Loucy (cell line): Measurements from ENCODE around the gene OR2AP1.
"Not testable (repeated sequence)": the region's sequence is repeated elsewhere in the genome, so short reads cannot be mapped to it uniquely, and the experiment has no call there.

Experiments used
- H2AFZ ChIP-seq: fragments of 200-600 bp; sonication (generic); 2 replicates; pipeline ENCODE4 v1.6.0; 2016; ENCODE audit warnings: antibody characterized with exemption, mild to moderate bottlenecking, low read length, moderate library complexity
- H3F3A ChIP-seq: fragments of 200-600 bp; 2 replicates; pipeline ENCODE4 v1.6.0; 2016; ENCODE audit warnings: antibody characterized with exemption, low read depth, mild to moderate bottlenecking
- H3K27me3 ChIP-seq: fragments of 200-600 bp; sonication (generic); 2 replicates; pipeline ENCODE4 v1.6.1; 2014; ENCODE audit warnings: low read length, mild to moderate bottlenecking; ENCODE audit not compliant: insufficient read depth, poor library complexity, severe bottlenecking
- H3K36me3 ChIP-seq: fragments of 200-600 bp; sonication (generic); 2 replicates; pipeline ENCODE4 v1.6.1; 2016; ENCODE audit warnings: low read length; ENCODE audit not compliant: insufficient read depth
- H3K4me1 ChIP-seq: fragments of 200-600 bp; sonication (generic); 2 replicates; pipeline ENCODE4 v1.5.1; 2014; ENCODE audit warnings: low read length, mild to moderate bottlenecking; ENCODE audit not compliant: insufficient read depth, poor library complexity, severe bottlenecking
- H3K4me2 ChIP-seq: fragments of 200-600 bp; sonication (generic); 2 replicates; pipeline ENCODE4 v1.6.0; 2014; ENCODE audit warnings: antibody characterized with exemption, low read length, low read depth, mild to moderate bottlenecking; ENCODE audit not compliant: poor library complexity, severe bottlenecking
- H3K4me3 ChIP-seq: fragments of 200-600 bp; sonication (generic); 2 replicates; pipeline ENCODE4 v1.5.1; 2014; ENCODE audit warnings: low read length, mild to moderate bottlenecking, mixed read lengths; ENCODE audit not compliant: poor library complexity, severe bottlenecking
- H3K79me2 ChIP-seq: fragments of 200-600 bp; sonication (generic); 2 replicates; pipeline ENCODE4 v1.6.1; 2014; ENCODE audit warnings: low read length; ENCODE audit not compliant: insufficient read depth
- H3K9ac ChIP-seq: fragments of 200-600 bp; sonication (generic); 2 replicates; pipeline ENCODE4 v1.6.0; 2014; ENCODE audit warnings: mild to moderate bottlenecking, low read depth, low read length, moderate library complexity; ENCODE audit not compliant: poor library complexity, severe bottlenecking
- H3K9me2 ChIP-seq: fragments of 200-600 bp; sonication (generic); replicated peaks from 2 replicates; pipeline ENCODE4 v1.6.1; 2016; ENCODE audit warnings: low read depth, low read length, mixed read lengths
- H3K9me3 ChIP-seq: fragments of 200-600 bp; sonication (generic); 2 replicates; pipeline ENCODE4 v1.6.1; 2014; ENCODE audit warnings: mild to moderate bottlenecking, antibody characterized with exemption, low read length, low read depth; ENCODE audit not compliant: insufficient read depth
- H4K20me1 ChIP-seq: fragments of 200-600 bp; sonication (generic); 2 replicates; pipeline ENCODE4 v1.6.0; 2014; ENCODE audit warnings: antibody characterized with exemption, low read length, mild to moderate bottlenecking; ENCODE audit not compliant: insufficient read depth, poor library complexity, severe bottlenecking
- EZH2phosphoT487 ChIP-seq: fragments of 200-600 bp; IDR thresholded peaks from 2 replicates; pipeline ENCODE4 v1.6.1; 2018; ENCODE audit warnings: antibody characterized with exemption, mild to moderate bottlenecking, moderate library complexity, borderline replicate concordance
- TF ChIP-seq, protein P1 (sequence below): fragments of 200-600 bp; sonication (generic); conservative IDR thresholded peaks from 2 replicates; pipeline ENCODE4 v1.5.1; 2014; ENCODE audit warnings: mild to moderate bottlenecking, antibody characterized with exemption, low read length

Gene OR2AP1

DNA sequence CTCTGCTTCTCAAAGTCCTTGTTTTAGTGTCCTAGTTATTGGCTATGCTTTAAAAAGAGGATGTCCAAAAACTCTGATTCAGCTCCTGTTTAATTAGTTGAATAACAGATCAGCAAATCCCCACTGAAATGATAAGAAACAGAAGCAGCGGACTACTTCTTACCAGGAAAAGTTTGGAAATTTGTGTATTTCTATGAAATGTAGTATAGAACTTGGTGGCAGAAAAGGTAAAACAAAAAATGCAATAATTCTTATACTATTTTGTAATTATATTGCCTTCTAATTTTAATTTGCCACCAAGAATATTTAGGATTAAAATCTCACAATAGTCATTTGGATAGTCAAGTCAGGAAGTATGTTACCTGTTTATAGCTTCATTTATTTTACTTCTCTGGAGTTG lies at the start of gene OR2AP1:
OR2AP1 (plus strand) TSS at position 301 of the 400 bp plus-strand sequence. CDS start 1,947 bp downstream, outside the sequence.
- no peaks in the 10 kb centered on the region for H3F3A ChIP-seq
- H3K4me3 ChIP-seq, result no peak within 1 kb of the TSS
- H3K9me3 ChIP-seq, result peaks cover 11% of the 10 kb centered on the region; the same call in 1 of the 2 replicates
- H3K4me2 ChIP-seq, result no peak within 1 kb of the TSS
- H3K9me2 ChIP-seq, result no peaks in the 10 kb centered on the region
- no peaks in the 10 kb centered on the region for H3K36me3 ChIP-seq
- H4K20me1 ChIP-seq, result no peaks in the 10 kb centered on the region
- H3K4me1 ChIP-seq, result no peaks in the 10 kb centered on the region
- no peak within 1 kb of the TSS for H3K9ac ChIP-seq
- no peaks in the 10 kb centered on the region for H3K27me3 ChIP-seq
- TF ChIP-seq, protein P1, sequence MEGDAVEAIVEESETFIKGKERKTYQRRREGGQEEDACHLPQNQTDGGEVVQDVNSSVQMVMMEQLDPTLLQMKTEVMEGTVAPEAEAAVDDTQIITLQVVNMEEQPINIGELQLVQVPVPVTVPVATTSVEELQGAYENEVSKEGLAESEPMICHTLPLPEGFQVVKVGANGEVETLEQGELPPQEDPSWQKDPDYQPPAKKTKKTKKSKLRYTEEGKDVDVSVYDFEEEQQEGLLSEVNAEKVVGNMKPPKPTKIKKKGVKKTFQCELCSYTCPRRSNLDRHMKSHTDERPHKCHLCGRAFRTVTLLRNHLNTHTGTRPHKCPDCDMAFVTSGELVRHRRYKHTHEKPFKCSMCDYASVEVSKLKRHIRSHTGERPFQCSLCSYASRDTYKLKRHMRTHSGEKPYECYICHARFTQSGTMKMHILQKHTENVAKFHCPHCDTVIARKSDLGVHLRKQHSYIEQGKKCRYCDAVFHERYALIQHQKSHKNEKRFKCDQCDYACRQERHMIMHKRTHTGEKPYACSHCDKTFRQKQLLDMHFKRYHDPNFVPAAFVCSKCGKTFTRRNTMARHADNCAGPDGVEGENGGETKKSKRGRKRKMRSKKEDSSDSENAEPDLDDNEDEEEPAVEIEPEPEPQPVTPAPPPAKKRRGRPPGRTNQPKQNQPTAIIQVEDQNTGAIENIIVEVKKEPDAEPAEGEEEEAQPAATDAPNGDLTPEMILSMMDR, result no peak
- no peak within 1 kb of the TSS for H2AFZ ChIP-seq
- no peaks in the 10 kb centered on the region for H3K79me2 ChIP-seq

DNA sequence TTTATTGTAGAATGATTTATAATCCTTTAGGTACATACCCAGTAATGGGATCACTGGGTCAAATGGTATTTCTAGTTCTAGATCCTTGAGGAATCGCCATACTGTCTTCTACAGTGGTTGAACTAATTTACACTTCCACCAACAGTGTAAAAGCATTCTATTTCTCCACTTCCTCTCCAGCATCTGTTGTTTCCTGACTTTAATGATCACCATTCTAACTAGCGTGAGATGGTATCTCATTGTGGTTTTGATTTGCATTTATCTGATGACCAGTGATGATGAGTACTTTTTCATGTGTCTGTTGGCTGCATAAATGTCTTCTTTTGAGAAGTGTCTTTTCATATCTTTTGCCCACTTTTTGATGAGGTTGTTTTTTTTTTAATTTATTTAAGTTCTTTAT lies 24.0 kb upstream of the OR2AP1 start:
- not testable (repeated sequence) for H3F3A ChIP-seq, H3K27me3 ChIP-seq, H3K36me3 ChIP-seq, H4K20me1 ChIP-seq, H3K79me2 ChIP-seq, H3K9me2 ChIP-seq, H2AFZ ChIP-seq, H3K9ac ChIP-seq
- Histone ChIP-seq H3K9me3 (peaks cover 18% of the 10 kb centered on the region), H3K4me3 (peak overlapping the region; percentile 32), H3K4me2 (peak overlapping the region; percentile 50), H3K4me1 (peaks cover 30% of the 10 kb centered on the region)

DNA sequence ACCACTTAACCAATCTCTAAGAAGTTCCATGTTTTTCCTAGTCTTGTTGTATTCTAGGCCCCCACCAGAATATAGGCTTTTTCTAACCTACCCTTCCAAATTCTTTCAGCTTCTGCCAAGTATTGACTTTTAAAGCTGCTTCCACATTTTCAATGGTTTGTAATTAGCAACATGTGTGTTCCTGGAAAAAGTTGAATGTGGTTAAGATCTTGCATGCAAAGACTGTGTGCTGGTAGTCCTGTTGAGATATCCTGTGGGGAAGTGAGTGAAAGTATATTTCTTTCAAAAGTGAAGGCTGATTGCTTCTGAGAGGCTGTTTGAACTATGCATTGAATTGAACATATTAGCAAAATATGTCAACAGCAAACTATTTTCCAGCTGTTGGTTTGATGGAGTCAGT lies 23.5 kb upstream of the OR2AP1 start:
- Histone ChIP-seq H3K9me3 (peaks cover 18% of the 10 kb centered on the region), H3K4me2 (peak overlapping the region; percentile 50), H3K27me3 (no peaks in the 10 kb centered on the region), H3K79me2 (no peaks in the 10 kb centered on the region), H3K4me1 (peaks cover 30% of the 10 kb centered on the region), H2AFZ (no peak overlapping the region), H3K36me3 (peaks cover 5% of the 10 kb centered on the region; the same call in 1 of the 2 replicates), H3K9me2 (no peaks in the 10 kb centered on the region), H4K20me1 (no peaks in the 10 kb centered on the region), H3F3A (no peaks in the 10 kb centered on the region), H3K4me3 (peak overlapping the region; percentile 32), H3K9ac (no peak overlapping the region)
- TF ChIP-seq, protein P1, result no peak
- TF ChIP-seq EZH2phosphoT487, result no peak

DNA sequence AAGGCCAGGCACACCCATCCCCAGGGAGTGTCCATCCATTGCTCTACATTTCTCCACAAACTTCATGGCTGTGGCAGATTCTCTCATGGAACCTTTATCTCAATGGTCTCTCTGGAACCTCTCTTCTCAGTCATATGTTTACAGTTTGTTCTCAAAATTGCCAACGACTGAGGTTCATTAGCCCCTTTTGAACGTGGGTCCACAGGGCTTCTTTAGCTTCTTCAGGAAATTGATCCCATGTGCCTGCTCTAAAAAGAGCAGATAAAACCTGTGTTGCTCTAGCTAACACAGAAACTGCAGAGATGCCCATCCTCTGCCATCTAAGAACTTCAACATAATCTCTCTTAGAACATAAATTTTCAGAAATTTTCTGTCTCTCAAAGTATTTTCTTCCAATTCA lies 23.0 kb upstream of the OR2AP1 start, which contains the start of gene OR6C4:
OR6C4 (plus strand) TSS at position 301 of the 400 bp plus-strand sequence. CDS start 1,625 bp downstream, outside the sequence.
- no peak for TF ChIP-seq EZH2phosphoT487
- TF ChIP-seq, protein P1, result no peak
- H3F3A ChIP-seq, result no peaks in the 10 kb centered on the region
- H3K4me3 ChIP-seq, result peak within 1 kb of the TSS; percentile 32
- no peak within 1 kb of the TSS for H3K9ac ChIP-seq
- peak within 1 kb of the TSS; percentile 50 for H3K4me2 ChIP-seq
- no peaks in the 10 kb centered on the region for H3K9me2 ChIP-seq
- no peaks in the 10 kb centered on the region for H3K27me3 ChIP-seq
- H3K79me2 ChIP-seq, result no peaks in the 10 kb centered on the region
- peaks cover 30% of the 10 kb centered on the region for H3K4me1 ChIP-seq
- peaks cover 18% of the 10 kb centered on the region for H3K9me3 ChIP-seq
- H4K20me1 ChIP-seq, result no peaks in the 10 kb centered on the region
- H2AFZ ChIP-seq, result no peak within 1 kb of the TSS
- peaks cover 5% of the 10 kb centered on the region; the same call in 1 of the 2 replicates for H3K36me3 ChIP-seq
